ENCODE results near the gene CREB3L2. TPM values are rescaled to one million over a fixed set of nuclear protein-coding genes. Genes with fewer than 3 reads are reported as not detected.

Gene CREB3L2
- total RNA-seq, 2 experiments from 2014 or later = 22.7 to 79.0 TPM

DNA sequence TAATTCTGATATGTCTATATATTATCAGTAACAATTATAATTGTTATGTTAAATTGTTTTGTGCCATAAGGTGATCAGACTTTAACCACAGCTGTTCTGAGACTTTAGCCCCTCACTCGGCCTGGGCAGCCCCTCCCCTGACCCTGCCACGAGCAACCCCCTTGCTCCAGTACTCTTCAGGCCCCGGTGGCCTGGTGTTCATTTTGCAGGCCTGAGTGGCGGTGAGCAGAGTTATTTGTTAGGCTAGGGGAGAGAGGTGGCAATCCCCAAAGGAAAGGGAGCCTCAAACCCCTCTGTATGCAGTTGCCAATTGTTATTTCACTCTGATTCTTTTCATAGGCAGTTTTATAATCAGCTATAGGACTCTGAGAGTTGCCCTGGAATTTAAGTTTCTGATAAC is 22.9 kb upstream of the CREB3L2 start:
- H3K79me2 ChIP-seq (ENCODE audit: insufficient read depth, low read depth, low read length) = no peaks in the 10 kb centered on the region
- no peak for DNase-seq (ENCODE audit: low spot score)
- intact Hi-C loops (cut with micrococcal nuclease; ENCODE audit: unreplicated experiment) = no loop called here
- H3K4me1 ChIP-seq (ENCODE audit: insufficient read depth, low read length, poor library complexity, severe bottlenecking) = no peaks in the 10 kb centered on the region
- ChIA-PET POLR2A (interaction anchor here (0.9 kb wide), 1 partner anchor 11 kb away, joined by 3 read pairs; no protein-coding TSS in a partner anchor), CTCF (ENCODE audit: unreplicated experiment) (no interaction called here)
- BruUV-seq (replicated peaks) = no TSS peak
- TF ChIP-seq, protein P1, sequence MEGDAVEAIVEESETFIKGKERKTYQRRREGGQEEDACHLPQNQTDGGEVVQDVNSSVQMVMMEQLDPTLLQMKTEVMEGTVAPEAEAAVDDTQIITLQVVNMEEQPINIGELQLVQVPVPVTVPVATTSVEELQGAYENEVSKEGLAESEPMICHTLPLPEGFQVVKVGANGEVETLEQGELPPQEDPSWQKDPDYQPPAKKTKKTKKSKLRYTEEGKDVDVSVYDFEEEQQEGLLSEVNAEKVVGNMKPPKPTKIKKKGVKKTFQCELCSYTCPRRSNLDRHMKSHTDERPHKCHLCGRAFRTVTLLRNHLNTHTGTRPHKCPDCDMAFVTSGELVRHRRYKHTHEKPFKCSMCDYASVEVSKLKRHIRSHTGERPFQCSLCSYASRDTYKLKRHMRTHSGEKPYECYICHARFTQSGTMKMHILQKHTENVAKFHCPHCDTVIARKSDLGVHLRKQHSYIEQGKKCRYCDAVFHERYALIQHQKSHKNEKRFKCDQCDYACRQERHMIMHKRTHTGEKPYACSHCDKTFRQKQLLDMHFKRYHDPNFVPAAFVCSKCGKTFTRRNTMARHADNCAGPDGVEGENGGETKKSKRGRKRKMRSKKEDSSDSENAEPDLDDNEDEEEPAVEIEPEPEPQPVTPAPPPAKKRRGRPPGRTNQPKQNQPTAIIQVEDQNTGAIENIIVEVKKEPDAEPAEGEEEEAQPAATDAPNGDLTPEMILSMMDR (conservative IDR thresholded peaks at IDR 0.05; ENCODE audit: low read length) = no peak
- TF ChIP-seq EZH2phosphoT487 (IDR thresholded peaks at IDR 0.05; ENCODE audit: borderline replicate concordance, low read depth, low read length) = no peak
- no peak overlapping the region for H3K27ac ChIP-seq (ENCODE audit: low read depth, low read length, poor library complexity, severe bottlenecking)
- no peaks in the 10 kb centered on the region for H3K36me3 ChIP-seq (ENCODE audit: insufficient read depth, low read length)
- no peak overlapping the region for H3K4me3 ChIP-seq (ENCODE audit: low read depth, low read length, poor library complexity, severe bottlenecking)
- H3K9me3 ChIP-seq (ENCODE audit: low read length) = peaks cover 20% of the 10 kb centered on the region
- H3K4me2 ChIP-seq (ENCODE audit: low read length) = no peak overlapping the region
- no peaks in the 10 kb centered on the region for H4K20me1 ChIP-seq (ENCODE audit: insufficient read depth, low read length)
- no peak overlapping the region for H2AFZ ChIP-seq (ENCODE audit: low read length)
- H3K9me2 ChIP-seq (ENCODE audit: insufficient read depth, low read length) = no peaks in the 10 kb centered on the region

DNA sequence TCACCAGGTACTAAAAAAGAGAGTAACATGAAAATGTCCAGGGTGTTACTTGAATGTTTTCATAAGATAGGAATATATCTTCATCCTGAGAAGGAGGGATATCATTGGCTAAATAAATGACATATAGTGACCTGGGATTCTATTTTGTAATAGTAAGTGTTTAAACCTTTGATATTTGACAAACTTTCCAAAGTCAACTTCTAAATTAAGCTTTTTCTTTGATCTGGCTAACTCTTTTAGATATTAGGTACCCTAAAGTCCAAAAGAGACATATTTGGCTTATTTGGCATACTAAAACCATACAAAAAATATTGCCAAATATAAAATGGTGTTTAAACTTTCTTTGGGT is 22.4 kb upstream of the CREB3L2 start:
- BruUV-seq (replicated peaks) = no TSS peak
- H3K27ac ChIP-seq (ENCODE audit: low read depth, low read length, poor library complexity, severe bottlenecking) = no peak overlapping the region
- DNase-seq (ENCODE audit: low spot score) = no peak
- ChIA-PET POLR2A (interaction anchor here (0.9 kb wide), 1 partner anchor 11 kb away, joined by 3 read pairs; no protein-coding TSS in a partner anchor), CTCF (ENCODE audit: unreplicated experiment) (no interaction called here)
- TF ChIP-seq, protein P1 (conservative IDR thresholded peaks at IDR 0.05; ENCODE audit: low read length) = no peak
- TF ChIP-seq EZH2phosphoT487 (IDR thresholded peaks at IDR 0.05; ENCODE audit: borderline replicate concordance, low read depth, low read length) = no peak
- intact Hi-C loops (cut with micrococcal nuclease; ENCODE audit: unreplicated experiment) = no loop called here
- no peaks in the 10 kb centered on the region for H3K79me2 ChIP-seq (ENCODE audit: insufficient read depth, low read depth, low read length)
- H3K9me2 ChIP-seq (ENCODE audit: insufficient read depth, low read length) = no peaks in the 10 kb centered on the region
- H4K20me1 ChIP-seq (ENCODE audit: insufficient read depth, low read length) = no peaks in the 10 kb centered on the region
- no peak overlapping the region for H3K4me2 ChIP-seq (ENCODE audit: low read length)
- H2AFZ ChIP-seq (ENCODE audit: low read length) = no peak overlapping the region
- no peaks in the 10 kb centered on the region for H3K4me1 ChIP-seq (ENCODE audit: insufficient read depth, low read length, poor library complexity, severe bottlenecking)
- H3K36me3 ChIP-seq (ENCODE audit: insufficient read depth, low read length) = no peaks in the 10 kb centered on the region
- no peak overlapping the region for H3K4me3 ChIP-seq (ENCODE audit: low read depth, low read length, poor library complexity, severe bottlenecking)
- H3K9me3 ChIP-seq (ENCODE audit: low read length) = peaks cover 20% of the 10 kb centered on the region

DNA sequence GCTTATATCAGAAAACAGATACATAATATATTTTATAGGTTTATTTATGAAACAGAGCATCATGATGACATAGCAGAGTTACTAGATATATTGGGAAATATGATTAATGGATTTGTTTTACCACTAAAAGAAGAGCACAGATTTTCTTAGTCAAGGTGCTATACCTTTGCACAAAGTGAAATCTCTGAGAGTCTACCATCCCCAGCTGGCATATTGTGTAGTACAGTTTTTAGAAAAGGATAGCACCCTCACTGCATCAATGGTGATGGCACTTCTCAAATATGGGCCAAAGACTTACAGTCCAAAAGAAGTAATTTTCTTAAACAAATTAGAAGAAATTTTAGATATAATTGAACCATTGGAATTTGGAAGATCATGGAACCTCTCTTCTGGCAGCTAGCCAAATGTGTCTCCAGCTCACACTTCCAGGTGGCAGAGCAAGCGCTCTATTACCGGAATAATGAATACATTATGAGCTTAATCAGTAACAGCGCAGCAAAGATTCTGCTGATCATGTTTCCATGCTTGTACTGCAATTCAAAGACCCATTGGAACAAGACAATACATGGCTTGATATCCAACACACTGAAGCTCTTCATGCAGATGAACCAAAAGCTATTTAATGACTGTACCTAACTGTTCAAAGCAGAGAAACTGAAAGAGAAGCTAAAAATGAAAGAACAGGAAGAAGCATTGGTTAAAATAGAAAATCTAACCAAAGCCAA is 21.9 kb upstream of the CREB3L2 start:
- H3K27ac ChIP-seq (ENCODE audit: low read depth, low read length, poor library complexity, severe bottlenecking) = no peak overlapping the region
- H4K20me1 ChIP-seq (ENCODE audit: insufficient read depth, low read length) = no peaks in the 10 kb centered on the region
- ChIA-PET CTCF (ENCODE audit: unreplicated experiment) (no interaction called here), POLR2A (interaction anchor here (0.9 kb wide), 1 partner anchor 10 kb away, joined by 3 read pairs; no protein-coding TSS in a partner anchor)
- no peak for DNase-seq (ENCODE audit: low spot score)
- TF ChIP-seq, protein P1 (conservative IDR thresholded peaks at IDR 0.05; ENCODE audit: low read length) = no peak
- TF ChIP-seq EZH2phosphoT487 (IDR thresholded peaks at IDR 0.05; ENCODE audit: borderline replicate concordance, low read depth, low read length) = no peak
- no peaks in the 10 kb centered on the region for H3K4me1 ChIP-seq (ENCODE audit: insufficient read depth, low read length, poor library complexity, severe bottlenecking)
- H3K79me2 ChIP-seq (ENCODE audit: insufficient read depth, low read depth, low read length) = no peaks in the 10 kb centered on the region
- no peak overlapping the region for H2AFZ ChIP-seq (ENCODE audit: low read length)
- no TSS peak for BruUV-seq (replicated peaks)
- H3K4me2 ChIP-seq (ENCODE audit: low read length) = no peak overlapping the region
- no peaks in the 10 kb centered on the region for H3K9me2 ChIP-seq (ENCODE audit: insufficient read depth, low read length)
- peaks cover 20% of the 10 kb centered on the region for H3K9me3 ChIP-seq (ENCODE audit: low read length)
- intact Hi-C loops (cut with micrococcal nuclease; ENCODE audit: unreplicated experiment) = no loop called here
- no peaks in the 10 kb centered on the region for H3K36me3 ChIP-seq (ENCODE audit: insufficient read depth, low read length)
- H3K4me3 ChIP-seq (ENCODE audit: low read depth, low read length, poor library complexity, severe bottlenecking) = no peak overlapping the region

Measured in OCI-LY7 (cell line).